Right lobe of liver (tissue), 4 donors: ENCODE data around the gene TBX18.

Source experiments
- CTCF ChIP-seq, 4 donors: fragments of 200-600 bp in 3 of 4; fragments of 450-650 bp in 1 of 4; IDR thresholded peaks; one replicate each; pipeline versions ENCODE4 v1.5.1 to v1.8.0; 2016 to 2022; ENCODE audit warnings: antibody characterized with exemption in 4 of 4, mild to moderate bottlenecking in 2 of 4
- POLR2A ChIP-seq: fragments of 450-650 bp; IDR thresholded peaks from one replicate; pipeline ENCODE4 v1.6.1; 2017; ENCODE audit warnings: antibody characterized with exemption, mild to moderate bottlenecking
- donor health status: DM: no; HTN: no; CAD: no.
- donor health status: DM: no; HTN: no; CAD: no.
- donor health status: DM: no; HTN: yes; CAD: no.

- TF ChIP-seq CTCF (IDR thresholded peaks at IDR 0.05): no peak
- no peak for TF ChIP-seq POLR2A
These were observed 1.2 kb downstream of the TBX18 start for GRCh38 chr6:84763003-84763885.
